HCT116 (cell line): ENCODE data around the gene SCCPDH. TPM values are rescaled to one million over a fixed set of nuclear protein-coding genes. Genes with fewer than 3 reads are reported as not detected.

Source experiments
- ATAC-seq: fragments of 200-7000 bp; cut with Tn5 transposase; 2 replicates; pipeline ENCODE4 v1.9.1; 2020; ENCODE audit warnings: mild to moderate bottlenecking, moderate library complexity
- BruUV-seq: library from RNA; stranded (reverse); fragments of 400-500 nt; replicated peaks from 2 replicates; lab custom pipeline; 2021; lab: Mats Ljungman, UMichigan
- CTCF ChIA-PET: fragments of 300-600 bp; sonication (Branson Sonifier 250); formaldehyde crosslinking; loops from one replicate; lab custom pipeline; 2021; ENCODE audit warnings: antibody characterized with exemption; lab: Charles Lee
- POLR2A ChIA-PET: fragments of 300-600, 350-600 bp; sonication (Branson Sonifier 250); formaldehyde crosslinking; loops from one replicate; lab custom pipeline; 2021; ENCODE audit warnings: antibody characterized with exemption; lab: Charles Lee
- RAD21 ChIA-PET, 2 experiments: fragments of 300-600 bp; sonication (Branson Sonifier 250); formaldehyde crosslinking; loops; one replicate each; lab custom pipeline; 2023; ENCODE audit warnings: low total read pairs in 2 of 2; ENCODE audit not compliant: uncharacterized antibody in 2 of 2, unreplicated experiment in 2 of 2, low non-redundant PET in 1 of 2; lab: Charles Lee
- DNase-seq: peaks from one replicate; pipeline ENCODE4 v3.0.0-alpha.2; 2010; ENCODE audit warnings: low read depth, low spot score
- H2AFZ ChIP-seq: fragments of 200-600 bp; shearing (Covaris generic), sonication (generic); 2 replicates; pipeline ENCODE4 v1.6.1; 2017; ENCODE audit warnings: low read depth, mixed run types, mixed read lengths, antibody characterized with exemption, low read length; ENCODE audit not compliant: poor library complexity, severe bottlenecking
- H3K27ac ChIP-seq: 2 replicates; pipeline ENCODE4 v1.5.1; 2012; ENCODE audit warnings: low read depth, low read length
- H3K27me3 ChIP-seq: fragments of 200-600 bp; sonication (generic); 2 replicates; pipeline ENCODE4 v1.6.1; 2016; ENCODE audit warnings: mixed run types, low read length, mixed read lengths; ENCODE audit not compliant: insufficient read depth
- H3K36me3 ChIP-seq, 2 experiments: fragments of 200-500 bp in 1 of 2; fragments of 200-600 bp in 1 of 2; sonication (Bioruptor generic) in 1 of 2; sonication (generic) in 1 of 2; 2 replicates each; pipeline versions ENCODE4 v1.5.1 to v1.6.1; 2014 to 2016; ENCODE audit warnings: low read length in 2 of 2, inconsistent platforms in 1 of 2, mixed read lengths in 1 of 2, mixed run types in 1 of 2; ENCODE audit not compliant: insufficient read depth in 2 of 2, control insufficient read depth in 1 of 2
- H3K4me1 ChIP-seq, 2 experiments: fragments of 200-600 bp in 1 of 2; sonication (generic) in 1 of 2; 2 replicates each; pipeline versions ENCODE4 v1.5.1 to v1.6.1; 2012 to 2017; ENCODE audit warnings: low read length in 2 of 2, inconsistent platforms in 1 of 2, mild to moderate bottlenecking in 1 of 2, mixed read lengths in 1 of 2, mixed run types in 1 of 2, moderate library complexity in 1 of 2; ENCODE audit not compliant: insufficient read depth in 2 of 2, control insufficient read depth in 1 of 2
- H3K4me2 ChIP-seq: fragments of 200-600 bp; sonication (generic); 2 replicates; pipeline ENCODE4 v1.6.1; 2017; ENCODE audit warnings: mixed run types, low read length, mixed read lengths
- H3K4me3 ChIP-seq, 2 experiments: fragments of 200-600 bp in 1 of 2; sonication (generic) in 1 of 2; replicated peaks in 1 of 2; 2 replicates each; pipeline ENCODE4 v1.5.1; 2011 to 2016; ENCODE audit warnings: low read length in 2 of 2, control low read depth in 1 of 2, low read depth in 1 of 2, mild to moderate bottlenecking in 1 of 2, mixed read lengths in 1 of 2, mixed run types in 1 of 2
- H3K79me2 ChIP-seq: fragments of 200-600 bp; sonication (generic); 2 replicates; pipeline ENCODE4 v1.6.1; 2017; ENCODE audit warnings: mild to moderate bottlenecking, mixed run types, low read length, moderate library complexity, mixed read lengths; ENCODE audit not compliant: insufficient read depth
- H3K9ac ChIP-seq: fragments of 200-600 bp; sonication (generic); 2 replicates; pipeline ENCODE4 v1.6.1; 2016; ENCODE audit warnings: low read length, mixed read lengths
- H3K9me2 ChIP-seq: fragments of 200-600 bp; sonication (generic), shearing (Covaris generic); 2 replicates; pipeline ENCODE4 v1.6.1; 2017; ENCODE audit warnings: mixed run types, mild to moderate bottlenecking, moderate library complexity; ENCODE audit not compliant: insufficient read depth
- H3K9me3 ChIP-seq, 2 experiments: fragments of 200-500 bp in 1 of 2; fragments of 200-600 bp in 1 of 2; sonication (Bioruptor generic) in 1 of 2; sonication (generic) in 1 of 2; 2 replicates each; pipeline ENCODE4 v1.6.1; 2014 to 2017; ENCODE audit warnings: low read length in 2 of 2, mixed read lengths in 2 of 2, inconsistent platforms in 1 of 2, low read depth in 1 of 2, mild to moderate bottlenecking in 1 of 2, mixed run types in 1 of 2, moderate library complexity in 1 of 2; ENCODE audit not compliant: control insufficient read depth in 1 of 2, insufficient read depth in 1 of 2
- H4K20me1 ChIP-seq: fragments of 200-600 bp; sonication (generic), shearing (Covaris generic); 2 replicates; pipeline ENCODE4 v1.6.1; 2017; ENCODE audit warnings: mixed run types, mild to moderate bottlenecking, moderate library complexity; ENCODE audit not compliant: insufficient read depth
- CBX3 ChIP-seq: IDR thresholded peaks from 2 replicates; pipeline ENCODE4 v1.6.1; 2012; ENCODE audit warnings: low read depth
- CEBPB ChIP-seq: IDR thresholded peaks from 2 replicates; pipeline ENCODE4 v1.6.1; 2012; ENCODE audit warnings: low read depth
- ELF1 ChIP-seq: IDR thresholded peaks from 2 replicates; pipeline ENCODE4 v1.6.1; 2012; ENCODE audit warnings: low read depth, borderline replicate concordance
- EZH2 ChIP-seq: fragments of 200-600 bp; sonication (generic); IDR thresholded peaks from 2 replicates; pipeline ENCODE4 v1.6.1; 2017; ENCODE audit warnings: antibody characterized with exemption, mixed run types
- FOSL1 ChIP-seq: IDR thresholded peaks from 2 replicates; pipeline ENCODE4 v1.6.1; 2012; ENCODE audit warnings: low read depth
- MAX ChIP-seq: IDR thresholded peaks from 2 replicates; pipeline ENCODE4 v1.6.1; 2012
- POLR2A ChIP-seq: IDR thresholded peaks from 2 replicates; pipeline ENCODE4 v1.7.0; 2011; ENCODE audit warnings: borderline replicate concordance; ENCODE audit not compliant: insufficient read depth, insufficient read length; ENCODE audit errors: extremely low read depth
- RAD21 ChIP-seq: IDR thresholded peaks from 2 replicates; pipeline ENCODE4 v1.6.1; 2012; ENCODE audit warnings: low read depth, mild to moderate bottlenecking
- SP1 ChIP-seq: IDR thresholded peaks from 2 replicates; pipeline ENCODE4 v1.6.1; 2012; ENCODE audit warnings: low read depth
- SRF ChIP-seq: IDR thresholded peaks from 2 replicates; pipeline ENCODE4 v1.6.1; 2012; ENCODE audit warnings: low read depth
- YY1 ChIP-seq: IDR thresholded peaks from 2 replicates; pipeline ENCODE4 v1.6.1; 2011; ENCODE audit warnings: low read length, low read depth, moderate library complexity, mild to moderate bottlenecking; ENCODE audit not compliant: insufficient replicate concordance; ENCODE audit errors: extremely low read depth
- ZBTB33 ChIP-seq: IDR thresholded peaks from 2 replicates; pipeline ENCODE4 v1.6.1; 2011; ENCODE audit warnings: mild to moderate bottlenecking, low read length, moderate library complexity; ENCODE audit not compliant: insufficient replicate concordance; ENCODE audit errors: extremely low read depth
- intact Hi-C: fragments of 100-400 bp; cut with micrococcal nuclease; formaldehyde crosslinking; loops from 2 replicates; pipeline ENCODE4 v1.10.0; 2022
- total RNA-seq: library from RNA; stranded (reverse); gene quantifications from one replicate; pipeline ENCODE4 v1.2.1, GENCODE V29; 2021; ENCODE audit not compliant: unreplicated experiment
- TF ChIP-seq, protein P1 (sequence below), 3 experiments: fragments of 200-600 bp in 1 of 3; sonication (generic) in 1 of 3; IDR thresholded peaks in 2 of 3; conservative IDR thresholded peaks in 1 of 3; 2 replicates each; pipeline ENCODE4 v1.5.1; 2012 to 2017; ENCODE audit warnings: low read depth in 2 of 3, low read length in 2 of 3, antibody characterized with exemption in 1 of 3, borderline replicate concordance in 1 of 3, control low read depth in 1 of 3, mild to moderate bottlenecking in 1 of 3, mixed read lengths in 1 of 3, mixed run types in 1 of 3, moderate library complexity in 1 of 3; ENCODE audit not compliant: insufficient read depth in 1 of 3

SCCPDH gene
- total RNA-seq, 1 experiment from 2014 or later = 0.30 TPM

DNA sequence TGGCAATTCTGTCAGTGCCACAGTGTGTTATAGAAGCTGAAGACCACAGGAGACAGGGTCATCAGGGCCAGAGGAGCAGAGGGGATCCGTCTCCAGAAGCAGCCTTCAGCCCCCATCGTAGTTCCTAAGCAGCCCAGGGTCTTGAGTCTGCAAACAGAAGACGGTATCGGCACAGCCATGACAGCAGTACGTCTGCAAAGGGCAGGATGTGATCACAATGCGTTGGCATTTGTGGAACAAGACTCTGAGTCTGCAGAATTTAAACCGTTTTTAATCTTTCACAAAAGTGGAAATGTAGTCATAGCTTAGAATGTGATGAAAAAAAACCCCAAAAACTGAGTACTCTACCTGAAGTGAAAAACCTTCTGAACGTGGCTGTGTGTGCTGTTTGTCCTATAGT, 44.0 kb upstream of the SCCPDH start:
- intact Hi-C loops = no loop called here
- Histone ChIP-seq H3K79me2 (no peaks in the 10 kb centered on the region), H3K36me3 (no peaks in the 10 kb centered on the region), H3K27me3 (no peaks in the 10 kb centered on the region), H3K27ac (no peak overlapping the region), H3K9me3 (no peaks in the 10 kb centered on the region), H3K9ac (no peak overlapping the region), H3K4me2 (no peak overlapping the region), H2AFZ (no peak overlapping the region), H3K4me1 (no peaks in the 10 kb centered on the region), H3K4me3 (no peak overlapping the region), H4K20me1 (no peaks in the 10 kb centered on the region), H3K9me2 (no peaks in the 10 kb centered on the region)
- ChIA-PET POLR2A (no interaction called here), RAD21 (no interaction called here), CTCF (no interaction called here)
- ATAC-seq (no peak), DNase-seq (no peak)
- no TSS peak for BruUV-seq
- TF ChIP-seq ZBTB33 (no peak), ELF1 (no peak), MAX (no peak), EZH2 (no peak), FOSL1 (no peak), CEBPB (no peak), SP1 (no peak), POLR2A (no peak), YY1 (no peak), RAD21 (no peak), SRF (no peak), CBX3 (no peak)
- TF ChIP-seq, protein P1, sequence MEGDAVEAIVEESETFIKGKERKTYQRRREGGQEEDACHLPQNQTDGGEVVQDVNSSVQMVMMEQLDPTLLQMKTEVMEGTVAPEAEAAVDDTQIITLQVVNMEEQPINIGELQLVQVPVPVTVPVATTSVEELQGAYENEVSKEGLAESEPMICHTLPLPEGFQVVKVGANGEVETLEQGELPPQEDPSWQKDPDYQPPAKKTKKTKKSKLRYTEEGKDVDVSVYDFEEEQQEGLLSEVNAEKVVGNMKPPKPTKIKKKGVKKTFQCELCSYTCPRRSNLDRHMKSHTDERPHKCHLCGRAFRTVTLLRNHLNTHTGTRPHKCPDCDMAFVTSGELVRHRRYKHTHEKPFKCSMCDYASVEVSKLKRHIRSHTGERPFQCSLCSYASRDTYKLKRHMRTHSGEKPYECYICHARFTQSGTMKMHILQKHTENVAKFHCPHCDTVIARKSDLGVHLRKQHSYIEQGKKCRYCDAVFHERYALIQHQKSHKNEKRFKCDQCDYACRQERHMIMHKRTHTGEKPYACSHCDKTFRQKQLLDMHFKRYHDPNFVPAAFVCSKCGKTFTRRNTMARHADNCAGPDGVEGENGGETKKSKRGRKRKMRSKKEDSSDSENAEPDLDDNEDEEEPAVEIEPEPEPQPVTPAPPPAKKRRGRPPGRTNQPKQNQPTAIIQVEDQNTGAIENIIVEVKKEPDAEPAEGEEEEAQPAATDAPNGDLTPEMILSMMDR (IDR thresholded peaks at IDR 0.05 in 2 of 3, conservative IDR thresholded peaks at IDR 0.05 in 1 of 3; ENCODE audit: borderline replicate concordance in 1 of 3, insufficient read depth in 1 of 3, low read depth in 2 of 3, low read length in 2 of 3) = no peak
